ENCODE data around the gene SMARCAL1.

GRCh38 chr2:216492597-216493333 lies 80.5 kb downstream of the SMARCAL1 start:
- TF ChIP-seq CTCF (tag by site-specific recombination; IDR thresholded peaks at IDR 0.05) (no peak), ZNF24 (tag by site-specific recombination; IDR thresholded peaks at IDR 0.05) (no peak), ZNF501 (tag by site-specific recombination; IDR thresholded peaks at IDR 0.05) (no peak), ZNF121 (tag by site-specific recombination; IDR thresholded peaks at IDR 0.05) (no peak), ZNF157 (tag by site-specific recombination; IDR thresholded peaks at IDR 0.05) (no peak), ZNF2 (tag by site-specific recombination; IDR thresholded peaks at IDR 0.05) (no peak), YY1 (tag by site-specific recombination; IDR thresholded peaks at IDR 0.05) (no peak), ZNF174 (tag by site-specific recombination; IDR thresholded peaks at IDR 0.05) (no peak), ZNF416 (tag by site-specific recombination; IDR thresholded peaks at IDR 0.05) (no peak), ZNF140 (tag by site-specific recombination; IDR thresholded peaks at IDR 0.05) (no peak), BCL6B (tag by site-specific recombination; IDR thresholded peaks at IDR 0.05) (no peak)

Measured in HEK293 (cell line).